Choroid plexus epithelial cell (primary cell): ENCODE results near the gene HTT-AS.

Experiments
- DNase-seq: peaks from one replicate; pipeline ENCODE4 v3.0.0-alpha.2; 2010; ENCODE audit warnings: low read depth
- H3K4me3 ChIP-seq: 2 replicates; pipeline ENCODE4 v1.5.1; 2011; ENCODE audit warnings: low read depth, mild to moderate bottlenecking, control low read depth, low read length, moderate library complexity
- CTCF ChIP-seq: conservative IDR thresholded peaks from 2 replicates; pipeline ENCODE4 v1.5.1; 2011; ENCODE audit warnings: low read depth, mild to moderate bottlenecking, control low read depth, inconsistent platforms, low read length, moderate library complexity

HTT-AS gene

DNA sequence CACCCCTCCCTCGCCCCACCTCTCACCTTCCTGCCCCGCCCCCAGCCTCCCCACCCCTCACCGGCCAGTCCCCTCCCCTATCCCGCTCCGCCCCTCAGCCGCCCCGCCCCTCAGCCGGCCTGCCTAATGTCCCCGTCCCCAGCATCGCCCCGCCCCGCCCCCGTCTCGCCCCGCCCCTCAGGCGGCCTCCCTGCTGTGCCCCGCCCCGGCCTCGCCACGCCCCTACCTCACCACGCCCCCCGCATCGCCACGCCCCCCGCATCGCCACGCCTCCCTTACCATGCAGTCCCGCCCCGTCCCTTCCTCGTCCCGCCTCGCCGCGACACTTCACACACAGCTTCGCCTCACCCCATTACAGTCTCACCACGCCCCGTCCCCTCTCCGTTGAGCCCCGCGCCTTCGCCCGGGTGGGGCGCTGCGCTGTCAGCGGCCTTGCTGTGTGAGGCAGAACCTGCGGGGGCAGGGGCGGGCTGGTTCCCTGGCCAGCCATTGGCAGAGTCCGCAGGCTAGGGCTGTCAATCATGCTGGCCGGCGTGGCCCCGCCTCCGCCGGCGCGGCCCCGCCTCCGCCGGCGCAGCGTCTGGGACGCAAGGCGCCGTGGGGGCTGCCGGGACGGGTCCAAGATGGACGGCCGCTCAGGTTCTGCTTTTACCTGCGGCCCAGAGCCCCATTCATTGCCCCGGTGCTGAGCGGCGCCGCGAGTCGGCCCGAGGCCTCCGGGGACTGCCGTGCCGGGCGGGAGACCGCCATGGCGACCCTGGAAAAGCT lies at the start of gene HTT-AS, which contains the start of gene HTT:
Gene HTT-AS (minus strand): TSS at position 461 of the 768 bp plus-strand sequence.
Gene HTT (plus strand): TSS at position 604 of the 768 bp plus-strand sequence. CDS start 145 bp downstream, at position 749.
- peak within 1 kb of the TSS; percentile 95 for H3K4me3 ChIP-seq
- peak; percentile 95 for DNase-seq

GRCh38 chr4:3123181-3123671 lies 48.9 kb upstream of the HTT-AS start:
- DNase-seq: peak; percentile 89
- no peak for TF ChIP-seq CTCF

More for the DNA sequence above, at the start of gene HTT-AS, which contains the start of gene HTT:
- no peak for TF ChIP-seq CTCF

GRCh38 chr4:3122081-3122563 lies 47.8 kb upstream of the HTT-AS start:
- no peak for TF ChIP-seq CTCF
- H3K4me3 ChIP-seq: no peak overlapping the region
- DNase-seq: peak; percentile 84

More at GRCh38 chr4:3123181-3123671, 48.9 kb upstream of the HTT-AS start:
- H3K4me3 ChIP-seq: no peak overlapping the region

- no peak for DNase-seq
- no peak for TF ChIP-seq CTCF
- no peak overlapping the region for H3K4me3 ChIP-seq
Observed at GRCh38 chr4:3121596-3121995, 47.3 kb upstream of the HTT-AS start.

GRCh38 chr4:3121110-3121509 lies 46.8 kb upstream of the HTT-AS start:
- TF ChIP-seq CTCF: no peak
- no peak for DNase-seq
- H3K4me3 ChIP-seq: no peak overlapping the region

DNA sequence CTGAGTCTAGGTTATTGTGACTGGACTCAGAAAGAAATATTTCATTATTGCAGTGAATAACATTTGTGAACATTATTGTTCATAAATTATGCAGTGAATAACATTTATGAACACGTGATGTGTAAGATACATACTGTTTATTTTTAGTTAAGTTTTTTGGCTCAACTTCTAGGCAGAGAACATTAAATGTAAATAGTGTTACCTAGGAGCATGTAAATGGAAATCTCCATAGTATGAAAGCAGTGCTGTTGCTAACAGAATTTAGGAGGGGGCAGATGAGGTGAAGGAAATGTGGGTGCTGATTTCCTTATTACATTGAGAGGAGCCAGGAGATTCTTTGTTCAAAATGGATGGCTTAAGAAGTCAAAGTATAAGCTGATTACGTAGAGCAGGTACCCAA lies 45.1 kb upstream of the HTT-AS start:
- no peak for TF ChIP-seq CTCF
- DNase-seq: no peak
- H3K4me3 ChIP-seq: no peak overlapping the region
